Astrocyte (in vitro differentiated cells and primary cell): ENCODE data around the gene RPS6KA2.

Experiments
- EZH2 ChIP-seq: IDR thresholded peaks from 2 replicates; pipeline ENCODE4 v1.6.1; 2012; ENCODE audit warnings: mild to moderate bottlenecking, low read length, inconsistent platforms; ENCODE audit not compliant: insufficient read depth
- TF ChIP-seq, protein P1 (sequence below): IDR thresholded peaks from 2 replicates; pipeline ENCODE4 v1.5.1; 2011; ENCODE audit warnings: low read depth, mild to moderate bottlenecking, inconsistent platforms, low read length, moderate library complexity; ENCODE audit not compliant: insufficient read depth

DNA sequence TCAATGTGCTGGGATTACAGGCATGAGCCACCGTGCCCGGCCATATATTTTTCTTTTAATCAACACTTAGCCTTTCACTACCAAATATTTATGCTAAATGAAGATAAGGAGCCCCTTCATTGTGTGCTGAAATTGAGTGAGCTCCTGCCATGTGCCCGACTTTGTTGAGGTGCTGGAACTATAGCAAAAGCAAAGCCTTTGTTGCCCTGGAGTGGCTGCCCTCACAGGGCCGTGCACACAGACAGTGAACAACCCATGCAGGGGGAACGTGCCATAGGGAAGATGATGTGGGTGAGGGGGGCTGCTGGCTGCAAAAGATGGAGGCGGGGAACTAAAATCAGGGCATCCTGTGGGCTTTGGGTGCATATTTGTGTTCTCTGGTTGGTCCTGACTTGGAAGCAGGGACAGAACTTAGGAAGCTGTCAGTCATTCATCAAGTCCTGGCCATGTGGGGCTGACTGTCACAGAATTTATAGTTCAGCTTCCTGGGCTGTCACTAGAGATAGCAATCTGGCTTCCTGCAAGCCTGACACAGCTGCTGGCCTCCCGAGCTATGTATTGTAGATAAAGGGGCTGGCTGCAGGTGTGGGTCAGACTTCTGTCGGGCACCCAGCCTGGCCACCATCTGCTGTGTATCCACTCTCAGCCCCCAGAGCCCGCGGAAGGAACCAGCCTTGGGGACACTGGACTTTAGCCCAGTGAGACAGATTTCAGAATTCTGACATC, 187.5 kb downstream of the RPS6KA2 start:
- TF ChIP-seq, protein P1, sequence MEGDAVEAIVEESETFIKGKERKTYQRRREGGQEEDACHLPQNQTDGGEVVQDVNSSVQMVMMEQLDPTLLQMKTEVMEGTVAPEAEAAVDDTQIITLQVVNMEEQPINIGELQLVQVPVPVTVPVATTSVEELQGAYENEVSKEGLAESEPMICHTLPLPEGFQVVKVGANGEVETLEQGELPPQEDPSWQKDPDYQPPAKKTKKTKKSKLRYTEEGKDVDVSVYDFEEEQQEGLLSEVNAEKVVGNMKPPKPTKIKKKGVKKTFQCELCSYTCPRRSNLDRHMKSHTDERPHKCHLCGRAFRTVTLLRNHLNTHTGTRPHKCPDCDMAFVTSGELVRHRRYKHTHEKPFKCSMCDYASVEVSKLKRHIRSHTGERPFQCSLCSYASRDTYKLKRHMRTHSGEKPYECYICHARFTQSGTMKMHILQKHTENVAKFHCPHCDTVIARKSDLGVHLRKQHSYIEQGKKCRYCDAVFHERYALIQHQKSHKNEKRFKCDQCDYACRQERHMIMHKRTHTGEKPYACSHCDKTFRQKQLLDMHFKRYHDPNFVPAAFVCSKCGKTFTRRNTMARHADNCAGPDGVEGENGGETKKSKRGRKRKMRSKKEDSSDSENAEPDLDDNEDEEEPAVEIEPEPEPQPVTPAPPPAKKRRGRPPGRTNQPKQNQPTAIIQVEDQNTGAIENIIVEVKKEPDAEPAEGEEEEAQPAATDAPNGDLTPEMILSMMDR: no peak
- no peak for TF ChIP-seq EZH2
